G401 (cell line): ENCODE measurements around the gene USP34. TPM values are rescaled to one million over a fixed set of nuclear protein-coding genes. Genes with fewer than 3 reads are reported as not detected.

Source experiments
- DNase-seq: peaks from one replicate; pipeline ENCODE4 v3.0.0-alpha.2; 2015; ENCODE audit warnings: low spot score
- in situ Hi-C: cut with HindIII; loops from 2 replicates; pipeline ENCODE4 v1.10.0; 2016; ENCODE audit warnings: low sequenced_read_pairs, mixed read lengths
- total RNA-seq: library from RNA; depleted of rRNA; stranded (reverse); fragments of >200 nt; shearing (Covaris generic); gene quantifications from 2 replicates; pipeline ENCODE4 v1.2.3, GENCODE V29; 2014

Gene USP34
- total RNA-seq, 1 experiment from 2014 or later = 117 TPM

GRCh38 chr2:61435291-61435690, 35.6 kb downstream of the USP34 start:
- in situ Hi-C loops = no loop called here
- DNase-seq = no peak

- in situ Hi-C loops = no loop called here
- no peak for DNase-seq
Observed at GRCh38 chr2:61434314-61434713, 36.6 kb downstream of the USP34 start.

GRCh38 chr2:61433606-61434005, 37.3 kb downstream of the USP34 start:
- in situ Hi-C loops = no loop called here

GRCh38 chr2:61432990-61433389, 37.9 kb downstream of the USP34 start:
- in situ Hi-C loops = no loop called here
- DNase-seq = no peak

More at GRCh38 chr2:61433606-61434005, 37.3 kb downstream of the USP34 start:
- DNase-seq = no peak

DNA sequence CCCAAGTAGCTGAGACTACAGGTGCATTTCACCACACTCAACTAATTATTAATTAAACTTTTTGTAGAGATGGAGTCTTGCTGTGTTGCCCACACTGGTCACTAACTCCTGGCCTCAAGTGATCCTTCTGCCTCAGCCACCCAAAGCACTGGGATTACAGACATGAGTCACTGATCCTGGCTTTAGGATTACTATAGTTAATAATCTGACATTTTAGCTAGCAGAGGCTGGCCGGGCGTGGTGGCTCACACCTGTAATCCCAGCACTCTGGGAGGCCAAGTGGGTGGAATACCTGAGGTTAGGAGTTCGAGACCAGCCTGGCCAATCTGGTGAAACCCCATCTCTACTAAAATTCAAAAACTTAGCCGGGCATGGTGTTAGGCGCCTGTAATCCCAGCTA, 39.5 kb downstream of the USP34 start:
- in situ Hi-C loops = no loop called here
- DNase-seq = no peak

GRCh38 chr2:61426267-61426897, 44.5 kb downstream of the USP34 start:
- in situ Hi-C loops = no loop called here
- peak; percentile 29 for DNase-seq

GRCh38 chr2:61425605-61426155, 45.2 kb downstream of the USP34 start:
- DNase-seq = no peak
- in situ Hi-C loops = no loop called here

- no peak for DNase-seq
- in situ Hi-C loops = no loop called here
Observed at GRCh38 chr2:61423714-61424113, 47.2 kb downstream of the USP34 start.

GRCh38 chr2:61421611-61422010, 49.3 kb downstream of the USP34 start:
- no peak for DNase-seq
- in situ Hi-C loops = no loop called here

- in situ Hi-C loops = no loop called here
- peak; percentile 36 for DNase-seq
Observed at GRCh38 chr2:61420991-61421544, 49.8 kb downstream of the USP34 start.

DNA sequence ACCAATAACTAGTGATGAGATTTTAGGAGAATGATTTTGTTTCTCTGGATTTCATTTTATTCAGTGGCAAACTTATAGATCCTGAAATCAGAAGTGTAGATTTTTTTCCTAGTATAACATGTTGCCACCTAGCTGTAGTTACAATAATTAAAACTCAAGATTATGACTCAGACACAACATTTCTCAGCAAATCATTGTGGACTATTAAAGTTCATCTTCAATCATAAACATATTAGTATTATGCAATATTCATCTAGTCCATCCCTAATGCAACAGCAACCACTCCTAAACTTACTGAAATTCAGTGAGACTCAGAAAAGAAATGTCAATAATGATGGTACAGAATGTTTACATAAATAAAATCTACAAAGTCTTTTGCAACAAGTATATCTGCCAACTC, 51.3 kb downstream of the USP34 start:
- no peak for DNase-seq
- in situ Hi-C loops = no loop called here

GRCh38 chr2:61419129-61419528, 51.8 kb downstream of the USP34 start:
- DNase-seq = no peak
- in situ Hi-C loops = no loop called here

GRCh38 chr2:61416871-61417645, 53.8 kb downstream of the USP34 start:
- in situ Hi-C loops = no loop called here
- no peak for DNase-seq

- in situ Hi-C loops = no loop called here
- no peak for DNase-seq
Observed at GRCh38 chr2:61415265-61415664, 55.6 kb downstream of the USP34 start.

DNA sequence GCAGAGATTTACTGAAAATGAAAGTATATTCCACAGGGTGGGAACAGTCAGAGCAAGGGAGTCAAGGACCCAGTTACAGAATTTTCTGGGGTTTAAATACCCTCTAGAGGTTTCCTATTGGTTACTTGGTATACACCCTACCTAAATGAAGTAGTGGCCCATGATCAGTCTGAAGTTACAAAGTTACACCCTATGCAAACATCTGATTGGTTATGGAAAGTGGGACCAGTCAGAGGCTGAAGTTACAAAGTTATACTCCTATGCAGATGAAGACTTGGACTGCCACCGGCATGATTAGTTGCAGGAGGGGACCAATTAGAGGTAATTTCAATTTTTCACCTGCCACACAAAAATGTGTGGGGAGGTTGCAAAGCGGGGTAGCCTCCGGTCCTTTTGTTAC, 56.2 kb downstream of the USP34 start:
- in situ Hi-C loops = no loop called here
- no peak for DNase-seq

DNA sequence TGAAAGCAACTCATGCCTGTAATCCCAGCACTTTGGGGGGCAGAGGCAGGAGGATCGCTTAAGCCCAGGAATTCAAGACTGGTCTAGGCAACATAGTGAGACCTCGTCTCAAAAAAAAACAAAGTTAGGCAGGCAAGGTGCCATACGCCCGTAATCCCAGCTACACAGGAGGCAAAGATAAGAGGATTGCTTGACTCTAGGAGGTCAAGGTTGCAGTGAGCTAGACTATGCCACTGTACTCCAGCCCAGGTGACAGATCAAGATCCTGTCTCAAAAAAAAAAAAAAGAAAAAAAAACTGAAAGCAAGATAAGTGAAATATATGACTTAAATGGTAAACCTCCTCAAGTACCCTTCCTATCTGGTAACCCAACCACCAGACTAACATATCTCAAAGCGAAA, 59.8 kb downstream of the USP34 start:
- no peak for DNase-seq
- in situ Hi-C loops = no loop called here

DNA sequence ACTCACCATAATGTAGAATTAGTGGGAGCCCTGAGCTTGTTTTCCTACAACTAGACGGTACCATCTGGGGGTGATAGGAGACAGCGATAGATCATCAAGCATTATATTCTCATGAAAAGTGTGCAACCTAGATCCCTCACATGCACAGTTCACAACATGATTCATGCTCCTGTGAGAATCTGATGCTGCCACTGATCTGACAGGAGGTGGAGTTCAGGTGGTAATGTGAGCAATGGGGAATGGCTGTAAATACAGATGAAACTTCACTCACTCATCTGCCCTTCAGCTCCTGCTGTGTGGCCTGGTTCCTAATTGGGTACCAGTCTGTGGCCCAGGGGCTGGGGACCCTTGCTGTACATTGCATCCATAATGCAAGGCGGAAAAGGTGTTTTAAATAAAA, 60.7 kb downstream of the USP34 start:
- no peak for DNase-seq
- in situ Hi-C loops = no loop called here

DNA sequence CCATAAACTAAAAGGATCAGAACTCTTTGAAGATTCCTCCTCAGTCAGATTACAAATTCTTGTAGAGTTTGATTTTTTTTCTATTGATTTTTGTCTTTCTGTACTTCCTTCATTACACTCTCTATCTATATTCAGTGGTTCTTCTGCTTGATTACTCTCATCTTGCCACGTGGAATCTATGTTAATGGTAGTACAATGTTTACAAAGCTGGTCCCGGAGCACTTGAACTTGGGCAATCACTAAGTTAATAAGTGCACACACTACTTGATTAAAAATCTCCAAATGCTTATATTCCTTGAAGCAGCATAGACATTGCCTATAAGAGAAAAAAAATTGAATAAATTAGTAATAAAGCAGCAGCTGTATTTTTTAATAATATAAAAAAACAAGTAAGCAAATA, 65.1 kb downstream of the USP34 start:
- in situ Hi-C loops = no loop called here
- DNase-seq = no peak

- in situ Hi-C loops = no loop called here
- DNase-seq = no peak
Observed at GRCh38 chr2:61404438-61404837, 66.4 kb downstream of the USP34 start.

GRCh38 chr2:61398413-61398812, 72.5 kb downstream of the USP34 start:
- in situ Hi-C loops = no loop called here
- DNase-seq = no peak
